ENCODE data around the gene DDAH1. TPM values are rescaled to one million over a fixed set of nuclear protein-coding genes. Genes with fewer than 3 reads are reported as not detected.

DDAH1 gene
- total RNA-seq, 1 experiment from 2014 or later: 36.3 TPM

GRCh38 chr1:85325920-85326319 lies 139.0 kb downstream of the DDAH1 start:
- no peak overlapping the region for H2BK15ac ChIP-seq (ENCODE audit: low read depth, low read length)
- no peak overlapping the region for H3K4ac ChIP-seq (ENCODE audit: low read depth, low read length)
- no peak overlapping the region for H4K8ac ChIP-seq (replicated peaks; ENCODE audit: insufficient read length, low read depth, low read length)
- no peak overlapping the region for H3K27ac ChIP-seq (ENCODE audit: insufficient read length, low read depth, low read length)
- no peak overlapping the region for H3T11ph ChIP-seq (ENCODE audit: low read length)
- DNase-seq: no peak
- no peak overlapping the region for H3K56ac ChIP-seq (ENCODE audit: insufficient read length, low read depth, low read length)
- H3K4me1 Mint-ChIP-seq: peaks cover 41 to 53% of the 10 kb centered on the region in 2 experiments
- no peaks in the 10 kb centered on the region for H4K20me1 ChIP-seq (ENCODE audit: control insufficient read depth, insufficient read depth, insufficient read length)
- H2BK5ac ChIP-seq (ENCODE audit: insufficient read length, low read length): no peak overlapping the region
- H2BK20ac ChIP-seq (ENCODE audit: low read depth, low read length, poor library complexity, severe bottlenecking): no peak overlapping the region
- H3K9ac ChIP-seq (ENCODE audit: extremely low read depth, insufficient read length, low read length): no peak overlapping the region
- no peak overlapping the region for H3K23ac ChIP-seq (ENCODE audit: insufficient read length, low read depth, low read length)
- H3K4me3 Mint-ChIP-seq: no peak overlapping the region
- H3K23me2 ChIP-seq (ENCODE audit: insufficient read length, low read depth, low read length, poor library complexity, severe bottlenecking): no peaks in the 10 kb centered on the region
- H3K4me1 ChIP-seq (ENCODE audit: insufficient read depth, low read length): peaks cover 20% of the 10 kb centered on the region
- H3K27me3 ChIP-seq (ENCODE audit: insufficient read depth, low read length): no peaks in the 10 kb centered on the region
- H3K79me2 ChIP-seq (ENCODE audit: insufficient read depth, low read length): no peaks in the 10 kb centered on the region
- no peaks in the 10 kb centered on the region for H3K9me3 ChIP-seq (ENCODE audit: control insufficient read depth, low read depth, low read length)
- H3K36me3 Mint-ChIP-seq (ENCODE audit: insufficient read depth in 1 of 3, low read depth in 3 of 3): peaks cover 0 to 2% (median 0%) of the 10 kb centered on the region in 3 experiments; a peak in 1 of 7 replicates
- H2AK5ac ChIP-seq (ENCODE audit: insufficient read length, low read length): no peak overlapping the region
- no peaks in the 10 kb centered on the region for H3K27me3 Mint-ChIP-seq (ENCODE audit: low read depth)
- no peak overlapping the region for H3K18ac ChIP-seq (ENCODE audit: insufficient read length, low read depth, low read length)
- no peak overlapping the region for H2BK120ac ChIP-seq (ENCODE audit: low read depth, low read length, poor library complexity, severe bottlenecking)
- no peak overlapping the region for H2AFZ ChIP-seq (ENCODE audit: low read length)
- TF ChIP-seq CTCF (conservative IDR thresholded peaks at IDR 0.05): no peak
- no peak overlapping the region for H4K91ac ChIP-seq (ENCODE audit: insufficient read length, low read depth, low read length)
- H3K14ac ChIP-seq (ENCODE audit: insufficient read depth, low read length): no peak overlapping the region
- no peak overlapping the region for H4K5ac ChIP-seq (ENCODE audit: insufficient read length, low read depth, low read length)
- peaks cover 0 to 2% of the 10 kb centered on the region in 2 experiments; a peak in 1 of 5 replicates for H3K9me3 Mint-ChIP-seq
- no peak overlapping the region for H2BK12ac ChIP-seq (ENCODE audit: insufficient read length, low read depth, low read length)
- no peaks in the 10 kb centered on the region for H3K79me1 ChIP-seq (ENCODE audit: insufficient read depth, low read depth, low read length, poor library complexity, severe bottlenecking)
- no peak overlapping the region for H3K4me2 ChIP-seq (ENCODE audit: insufficient read depth, insufficient read length, low read length)
- H3K27ac Mint-ChIP-seq: no peak overlapping the region

All from H9 (cell line).